GM23338 (cell line): ENCODE data around the gene CYYR1. TPM values are rescaled to one million over a fixed set of nuclear protein-coding genes. Genes with fewer than 3 reads are reported as not detected.
A peak's percentile ranks its signal among the peaks of the same experiment; 100 is the strongest.

Experiments used
- ATAC-seq: fragments of 200-7000 bp; cut with Tn5 transposase; 3 replicates; pipeline ENCODE4 v1.9.1; 2020
- DNase-seq: peaks from one replicate; pipeline ENCODE4 v3.0.0-alpha.2; 2015; ENCODE audit warnings: low spot score
- H2AFZ ChIP-seq: fragments of 200-600 bp; sonication (generic); 2 replicates; pipeline ENCODE4 v1.8.0; 2016; ENCODE audit warnings: antibody characterized with exemption, mild to moderate bottlenecking, moderate library complexity
- H3F3A ChIP-seq: fragments of 200-600 bp; sonication (generic); replicated peaks from 2 replicates; pipeline ENCODE4 v1.8.0; 2017; ENCODE audit warnings: antibody characterized with exemption, mixed run types, low read depth
- H3K27ac ChIP-seq: fragments of 200-600 bp; sonication (generic); 2 replicates; pipeline ENCODE4 v1.6.1; 2016; ENCODE audit warnings: low read depth
- H3K27me3 ChIP-seq: fragments of 200-600 bp; sonication (generic); 2 replicates; pipeline ENCODE4 v1.8.0; 2016; ENCODE audit warnings: mild to moderate bottlenecking, mixed run types, moderate library complexity; ENCODE audit not compliant: insufficient read depth
- H3K36me3 ChIP-seq: fragments of 200-600 bp; sonication (generic); 2 replicates; pipeline ENCODE4 v1.8.0; 2016; ENCODE audit warnings: mild to moderate bottlenecking; ENCODE audit not compliant: insufficient read depth
- H3K4me1 ChIP-seq: fragments of 200-600 bp; sonication (generic); 2 replicates; pipeline ENCODE4 v1.8.0; 2016; ENCODE audit warnings: mild to moderate bottlenecking, moderate library complexity; ENCODE audit not compliant: insufficient read depth
- H3K4me2 ChIP-seq: fragments of 200-600 bp; sonication (generic); 2 replicates; pipeline ENCODE4 v1.7.1; 2017; ENCODE audit warnings: mixed run types
- H3K4me3 ChIP-seq: fragments of 200-600 bp; sonication (generic); 2 replicates; pipeline ENCODE4 v1.6.1; 2016; ENCODE audit warnings: mixed run types
- H3K79me2 ChIP-seq: fragments of 200-600 bp; sonication (generic); replicated peaks from 2 replicates; pipeline ENCODE4 v1.8.0; 2017; ENCODE audit warnings: mild to moderate bottlenecking; ENCODE audit not compliant: insufficient read depth
- H3K9me2 ChIP-seq: fragments of 200-600 bp; sonication (generic); 2 replicates; pipeline ENCODE4 v1.8.0; 2017; ENCODE audit not compliant: insufficient read depth
- H4K20me1 ChIP-seq: fragments of 200-600 bp; sonication (generic); replicated peaks from 2 replicates; pipeline ENCODE4 v1.8.0; 2017; ENCODE audit warnings: mild to moderate bottlenecking; ENCODE audit not compliant: insufficient read depth
- H3K27ac Mint-ChIP-seq: 2 replicates; pipeline ENCODE4 v1.8.0; 2020; ENCODE audit warnings: inconsistent platforms, mild to moderate bottlenecking, moderate library complexity, mixed read lengths
- H3K27me3 Mint-ChIP-seq: 3 replicates; pipeline ENCODE4 v1.8.0; 2022; ENCODE audit warnings: low read depth, mild to moderate bottlenecking, moderate library complexity, mixed read lengths, inconsistent platforms; ENCODE audit not compliant: insufficient read depth, poor library complexity
- H3K36me3 Mint-ChIP-seq: 3 replicates; pipeline ENCODE4 v1.8.0; 2021; ENCODE audit warnings: low read depth, mild to moderate bottlenecking, inconsistent platforms, moderate library complexity, mixed read lengths
- H3K4me1 Mint-ChIP-seq: 3 replicates; pipeline ENCODE4 v1.8.0; 2020; ENCODE audit warnings: mild to moderate bottlenecking, inconsistent platforms, mixed read lengths
- H3K4me3 Mint-ChIP-seq: 3 replicates; pipeline ENCODE4 v1.8.0; 2021; ENCODE audit warnings: moderate library complexity, mild to moderate bottlenecking, inconsistent platforms, mixed read lengths
- H3K9me3 Mint-ChIP-seq: 3 replicates; pipeline ENCODE4 v1.8.0; 2020; ENCODE audit warnings: moderate library complexity, mild to moderate bottlenecking, inconsistent platforms, mixed read lengths
- CREB1 ChIP-seq: fragments of 250-450 bp; sonication (Bioruptor Pico); IDR thresholded peaks from 2 replicates; pipeline ENCODE4 v1.5.0; 2020; ENCODE audit warnings: low read depth, mild to moderate bottlenecking, moderate library complexity
- CTCF ChIP-seq, 2 experiments: fragments of 200-600 bp in 1 of 2; sonication (generic) in 1 of 2; conservative IDR thresholded peaks; 2 replicates each; pipeline versions ENCODE4 v1.5.1 to v1.6.1; 2016 to 2017; ENCODE audit warnings: antibody characterized with exemption in 2 of 2, low read depth in 2 of 2, mild to moderate bottlenecking in 2 of 2, moderate library complexity in 1 of 2
- ETS1 ChIP-seq: IDR thresholded peaks from 2 replicates; pipeline ENCODE4 v1.6.1; 2016; ENCODE audit warnings: antibody characterized with exemption
- EZH2 ChIP-seq: fragments of 200-600 bp; sonication (generic); IDR thresholded peaks from one replicate; pipeline ENCODE4 v1.8.0; 2017; ENCODE audit warnings: antibody characterized with exemption, mild to moderate bottlenecking, low read depth; ENCODE audit not compliant: unreplicated experiment
- EZH2phosphoT487 ChIP-seq: fragments of 200-600 bp; sonication (generic); IDR thresholded peaks from one replicate; pipeline ENCODE4 v1.8.1; 2018; ENCODE audit warnings: antibody characterized with exemption; ENCODE audit not compliant: unreplicated experiment
- JUNB ChIP-seq: IDR thresholded peaks from one replicate; pipeline ENCODE4 v1.6.1; 2016; ENCODE audit warnings: antibody characterized with exemption; ENCODE audit not compliant: unreplicated experiment
- NANOG ChIP-seq: IDR thresholded peaks from 2 replicates; pipeline ENCODE4 v1.6.1; 2016; ENCODE audit warnings: antibody characterized with exemption, borderline replicate concordance
- POLR2AphosphoS5 ChIP-seq: IDR thresholded peaks from 2 replicates; pipeline ENCODE4 v1.6.1; 2016; ENCODE audit warnings: antibody characterized with exemption, low read depth
- REST ChIP-seq: IDR thresholded peaks from one replicate; pipeline ENCODE4 v1.6.1; 2018; ENCODE audit warnings: antibody characterized with exemption; ENCODE audit not compliant: unreplicated experiment
- STAT1 ChIP-seq: IDR thresholded peaks from one replicate; pipeline ENCODE4 v1.6.1; 2016; ENCODE audit warnings: antibody characterized with exemption; ENCODE audit not compliant: unreplicated experiment
- ZNF114 ChIP-seq: fragments of 250-450 bp; sonication (Bioruptor Pico); IDR thresholded peaks from 2 replicates; pipeline ENCODE4 v1.5.0; 2020; ENCODE audit warnings: mild to moderate bottlenecking, moderate library complexity
- ZNF331 ChIP-seq: fragments of 250-450 bp; sonication (Bioruptor Pico); IDR thresholded peaks from 2 replicates; pipeline ENCODE4 v1.5.0; 2020; ENCODE audit warnings: low read depth, mild to moderate bottlenecking, moderate library complexity
- ZNF462 ChIP-seq: fragments of 250-450 bp; sonication (Bioruptor Pico); IDR thresholded peaks from 2 replicates; pipeline ENCODE4 v1.5.0; 2020; ENCODE audit warnings: mild to moderate bottlenecking, moderate library complexity
- polyA plus RNA-seq: library from polyadenylated mRNA; unstranded; fragments of >200 nt; fragmentation: Nextera tagmentation; extraction: Ambion mirVana; gene quantifications from 2 replicates; pipeline ENCODE4 v1.2.1, GENCODE V29; 2016
- total RNA-seq: library from RNA; depleted of rRNA; stranded (reverse); fragments of >200 nt; shearing (Covaris generic); gene quantifications from 2 replicates; pipeline ENCODE4 v1.2.3, GENCODE V29; 2014

CYYR1 gene
- total and polyA plus RNA-seq, 2 experiments from 2014 or later: 23.8 to 25.4 TPM

GRCh38 chr21:26570203-26570602 is 2.9 kb downstream of the CYYR1 start:
- Mint-ChIP-seq H3K36me3 (peaks cover 31% of the 10 kb centered on the region; the same call in 2 of the 3 replicates), H3K4me1 (peaks cover 24% of the 10 kb centered on the region), H3K27ac (no peak overlapping the region), H3K9me3 (peaks cover 10% of the 10 kb centered on the region; the same call in 2 of the 3 replicates), H3K4me3 (no peak overlapping the region; the same call in 2 of the 3 replicates), H3K27me3 (peaks cover 2% of the 10 kb centered on the region)
- 0 out of 2 replicates have a peak, but pooled peaks cover 6% of the 10 kb centered on the region for H3K9me2 ChIP-seq
- H3K4me1 ChIP-seq: peaks cover 16% of the 10 kb centered on the region
- no peak overlapping the region for H3K27ac ChIP-seq
- ATAC-seq (no peak), DNase-seq (peak; percentile 43)
- H3K79me2 ChIP-seq: peaks cover 72% of the 10 kb centered on the region
- no peaks in the 10 kb centered on the region for H3F3A ChIP-seq
- H2AFZ ChIP-seq: no peak overlapping the region
- peak overlapping the region; percentile 88 for H3K4me3 ChIP-seq
- H3K27me3 ChIP-seq: no peaks in the 10 kb centered on the region
- H3K4me2 ChIP-seq: peak overlapping the region; percentile 91
- no peaks in the 10 kb centered on the region for H4K20me1 ChIP-seq
- H3K36me3 ChIP-seq: peaks cover 11% of the 10 kb centered on the region; the same call in 1 of the 2 replicates
- TF ChIP-seq ZNF462 (no peak), POLR2AphosphoS5 (no peak), STAT1 (no peak), EZH2phosphoT487 (no peak), REST (no peak), JUNB (no peak), CTCF (conservative IDR thresholded peaks at IDR 0.05; ENCODE audit: low read depth in 2 of 2) (no peak), NANOG (no peak), ZNF331 (CRISPR knock-in tag) (no peak), CREB1 (CRISPR knock-in tag) (no peak), ETS1 (no peak), EZH2 (no peak), ZNF114 (CRISPR knock-in tag) (no peak)
